Measurements from ENCODE around the gene CACNA1F.

The CACNA1F gene

DNA sequence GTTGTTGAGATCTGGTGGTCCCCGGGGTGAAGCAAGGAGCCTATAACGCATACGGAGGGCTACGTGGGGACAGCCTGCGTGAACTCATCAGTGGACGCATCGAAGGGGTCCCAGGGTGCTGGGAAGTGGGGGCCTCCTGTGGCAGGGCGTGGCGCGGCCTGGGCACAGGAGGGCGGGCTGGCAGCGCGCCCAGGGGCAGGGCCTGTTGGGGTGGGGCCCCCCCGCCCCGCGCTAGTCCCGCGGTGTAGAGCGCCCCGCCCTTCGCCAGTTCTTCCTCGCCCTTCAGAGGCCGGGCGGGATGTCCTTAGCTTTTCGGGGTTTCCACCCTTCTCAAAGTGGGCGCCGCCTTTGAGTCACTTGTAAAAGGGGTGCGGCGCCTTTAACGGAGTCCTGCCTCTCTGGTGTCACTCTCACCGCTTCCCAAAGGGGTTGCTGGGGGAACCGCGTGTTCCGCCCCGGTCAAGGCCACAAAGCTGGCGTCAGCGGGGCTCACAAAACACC is 60.8 kb downstream of the CACNA1F start:
- DNase-seq, result peak; percentile 77 to 80

DNA sequence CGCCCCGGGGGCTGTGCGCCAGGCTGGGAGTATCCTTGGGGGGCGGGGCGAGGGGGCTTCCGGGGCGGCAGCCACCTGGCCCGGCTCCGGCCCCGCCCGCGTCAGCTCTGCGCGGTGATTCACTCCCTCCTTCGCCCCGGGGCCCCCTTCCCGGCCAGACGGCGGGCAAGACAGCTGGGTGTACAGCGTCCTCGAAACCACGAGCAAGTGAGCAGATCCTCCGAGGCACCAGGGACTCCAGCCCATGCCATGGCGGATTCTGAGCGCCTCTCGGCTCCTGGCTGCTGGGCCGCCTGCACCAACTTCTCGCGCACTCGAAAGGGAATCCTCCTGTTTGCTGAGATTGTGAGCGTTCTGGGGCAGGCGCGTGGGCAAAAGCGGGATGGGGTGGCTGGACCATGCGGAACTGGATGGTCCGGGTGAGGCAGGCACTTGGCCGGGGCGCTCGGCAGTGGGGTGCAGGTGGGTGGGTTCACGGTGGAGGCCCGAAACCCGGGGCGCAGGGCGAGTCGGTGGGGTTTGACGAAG is 61.3 kb downstream of the CACNA1F start, which contains the start of gene PLP2:
TSS of gene PLP2 (plus strand) at position 147 of the 528 bp plus-strand sequence. CDS start at position 250, 103 bp downstream.
- DNase-seq, result peak; percentile 64 to 66

DNA sequence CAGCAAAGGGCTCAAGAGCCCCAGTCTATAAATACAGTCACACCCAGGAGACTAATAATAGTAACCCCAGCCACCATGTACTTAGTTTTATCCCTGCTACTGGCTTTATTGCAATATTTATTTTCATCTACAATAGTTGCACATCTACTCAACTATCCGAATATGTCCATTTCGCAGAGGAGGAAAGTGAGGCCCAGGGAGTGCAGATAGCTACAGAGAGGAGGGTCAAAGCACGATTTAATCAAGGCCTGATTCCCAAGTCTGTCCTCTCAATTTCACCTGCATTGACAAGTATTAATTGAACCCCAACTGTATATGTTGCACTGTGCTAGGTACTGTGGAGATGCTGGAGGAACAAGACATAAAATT is 65.4 kb downstream of the CACNA1F start:
- no peak for DNase-seq

DNA sequence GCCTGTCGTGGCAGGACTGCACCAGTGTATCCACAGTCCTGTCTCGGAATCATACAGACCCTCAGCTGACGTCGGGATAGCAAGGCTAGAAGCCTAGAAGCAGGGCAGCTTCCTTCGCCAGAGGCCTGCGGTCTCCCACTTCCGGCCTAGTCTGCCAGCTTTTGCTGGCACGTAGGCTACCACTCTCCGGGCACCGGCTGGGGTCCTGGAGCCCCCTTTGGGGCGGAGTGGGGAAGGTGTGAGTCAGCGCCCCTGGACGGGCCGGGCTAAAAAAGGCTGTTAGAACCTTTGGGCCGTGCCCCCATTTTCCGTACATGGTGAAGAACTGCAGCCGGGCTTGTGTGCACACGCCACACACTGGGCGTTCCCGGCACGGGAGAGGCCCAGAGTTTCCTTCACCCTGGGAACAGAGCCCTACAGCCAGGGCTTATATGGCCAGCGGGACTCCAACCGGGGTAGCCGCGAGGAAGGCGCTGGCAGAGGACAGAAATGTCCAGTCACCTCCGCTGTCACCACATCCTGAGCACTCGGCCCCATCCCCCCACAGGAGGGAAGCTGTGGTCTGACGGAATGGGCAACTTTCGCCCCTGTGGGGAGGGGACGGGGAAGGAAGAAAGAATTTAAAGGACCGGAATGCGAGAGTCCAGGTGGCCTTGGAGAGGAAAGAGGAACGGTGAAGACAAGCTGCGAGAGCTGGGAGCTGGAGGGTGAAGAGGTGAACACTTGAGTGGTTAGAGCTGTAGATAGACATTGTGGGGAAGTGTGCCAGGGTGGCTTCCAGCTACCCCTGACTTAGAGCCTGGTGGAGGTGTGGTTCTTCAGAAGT is 66.0 kb downstream of the CACNA1F start:
- peak; percentile 76 to 78 for DNase-seq

DNA sequence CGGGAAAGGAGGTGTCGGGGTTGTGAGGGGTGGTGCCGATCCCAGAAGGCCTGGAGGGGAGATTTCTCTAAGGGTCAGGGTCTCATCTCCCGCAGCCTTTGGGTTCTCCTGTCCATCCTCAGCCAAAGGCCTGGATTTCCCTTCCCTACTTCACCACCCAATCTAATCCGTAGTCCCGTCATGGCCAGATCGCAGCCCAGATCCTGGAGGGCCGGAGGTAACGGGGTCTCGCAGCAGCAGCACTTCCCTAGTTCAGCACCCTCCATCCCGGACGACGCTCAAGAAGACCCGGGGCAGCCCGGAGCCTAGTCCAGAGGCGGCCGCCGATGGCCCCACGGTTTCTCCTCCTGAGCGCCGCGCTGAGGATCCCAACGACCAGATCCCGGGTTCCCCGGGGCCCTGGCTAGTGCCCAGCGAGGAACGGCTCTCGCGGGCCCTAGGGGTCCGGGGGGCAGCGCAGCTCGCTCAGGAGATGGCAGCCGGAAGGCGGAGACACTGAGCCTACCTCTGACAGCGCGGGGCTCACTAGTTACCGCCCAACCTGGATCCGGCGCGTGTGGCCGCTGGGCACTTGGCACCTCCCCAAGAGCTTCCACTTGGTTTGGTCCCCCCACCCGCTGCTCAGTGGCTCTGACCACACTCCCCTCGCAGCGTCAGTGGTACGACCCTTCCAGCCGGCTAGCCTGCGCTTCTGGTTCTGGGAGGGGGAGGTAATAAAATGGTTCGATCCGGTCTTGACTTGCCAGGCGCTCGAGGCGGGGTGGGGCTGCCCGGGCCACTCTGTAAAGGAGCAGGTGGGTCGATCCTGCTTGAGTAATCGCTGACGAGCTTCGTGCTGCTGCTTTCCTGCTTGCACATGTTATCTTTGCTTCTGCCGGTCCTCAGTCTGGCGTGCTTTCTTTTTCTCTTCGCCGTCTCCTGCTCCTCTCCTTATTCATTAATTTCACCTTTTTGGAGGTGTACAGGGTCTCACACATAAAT is 66.9 kb downstream of the CACNA1F start:
- DNase-seq, result peak; percentile 83 to 85

DNA sequence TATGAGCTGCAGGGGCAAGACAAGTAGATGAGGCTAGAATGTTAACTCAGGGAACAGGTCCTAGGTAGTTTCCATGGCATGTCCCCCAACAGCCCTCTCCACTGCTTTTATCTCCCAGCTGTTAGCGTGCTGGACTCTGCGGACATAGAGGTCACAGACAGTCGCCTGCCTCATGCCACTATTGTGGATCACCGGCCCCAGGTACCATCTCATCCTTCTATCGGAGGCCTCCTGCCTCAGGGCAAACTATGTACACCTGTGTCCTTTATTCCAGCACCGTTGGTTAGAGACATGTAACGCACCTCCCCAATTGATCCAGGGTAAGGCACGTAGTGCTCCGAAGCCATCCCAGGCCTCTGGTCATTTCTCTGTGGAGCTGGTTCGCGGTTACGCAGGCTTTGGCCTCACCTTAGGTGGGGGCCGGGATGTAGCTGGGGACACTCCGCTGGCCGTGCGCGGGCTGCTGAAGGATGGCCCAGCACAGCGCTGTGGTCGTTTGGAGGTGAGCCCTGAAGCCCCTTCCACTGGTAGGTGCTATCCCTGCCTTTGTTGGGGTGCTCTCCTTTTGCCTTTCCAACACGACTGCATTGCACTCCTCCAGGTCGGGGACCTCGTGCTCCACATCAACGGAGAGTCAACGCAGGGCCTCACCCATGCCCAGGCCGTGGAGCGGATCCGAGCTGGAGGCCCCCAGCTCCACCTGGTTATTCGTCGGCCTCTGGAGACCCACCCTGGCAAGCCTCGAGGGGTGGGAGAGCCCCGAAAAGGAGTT is 68.4 kb downstream of the CACNA1F start:
- no peak for DNase-seq

DNA sequence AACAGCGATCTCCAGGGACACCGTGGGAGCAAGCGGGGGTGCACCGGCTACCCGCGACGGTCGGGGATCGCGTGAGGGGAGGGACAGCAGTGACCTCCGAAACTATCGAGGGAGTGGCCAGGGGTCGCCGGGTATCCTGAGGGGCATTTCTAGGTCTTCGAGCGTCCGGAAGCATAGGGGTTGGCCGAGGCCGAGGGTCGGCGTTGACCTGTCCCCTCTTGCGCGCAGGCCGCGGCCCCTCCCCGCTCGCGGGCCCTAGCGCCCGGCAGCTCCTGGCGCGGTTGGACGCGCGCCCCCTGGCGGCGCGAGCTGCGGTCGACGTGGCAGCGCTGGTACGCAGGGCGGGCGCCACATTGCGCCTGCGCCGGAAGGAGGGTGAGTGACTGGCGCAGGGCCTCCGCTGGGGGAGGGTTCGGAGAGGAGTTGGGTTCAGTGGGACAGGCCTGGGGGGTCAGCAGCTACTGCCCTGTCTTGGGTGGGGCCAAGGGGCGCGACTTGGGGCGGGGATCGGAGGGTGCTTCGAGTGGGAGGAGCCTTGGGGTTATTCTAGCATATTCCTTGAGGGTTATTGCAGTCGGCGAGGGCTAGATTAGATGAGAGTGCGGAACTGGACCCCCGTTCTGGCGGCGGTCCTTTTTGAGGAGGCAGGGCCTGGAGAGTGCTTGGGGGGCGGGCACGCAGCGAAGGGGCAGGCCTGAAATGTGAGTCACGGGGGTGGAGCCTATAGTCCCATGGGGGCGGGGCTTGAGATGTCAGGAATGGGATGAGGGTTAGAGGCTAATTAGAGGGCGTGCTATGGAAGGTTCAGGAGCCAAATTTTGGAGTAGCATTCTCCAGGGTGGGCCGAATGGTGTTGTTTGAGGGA is 69.4 kb downstream of the CACNA1F start:
- peak; percentile 87 for DNase-seq

DNA sequence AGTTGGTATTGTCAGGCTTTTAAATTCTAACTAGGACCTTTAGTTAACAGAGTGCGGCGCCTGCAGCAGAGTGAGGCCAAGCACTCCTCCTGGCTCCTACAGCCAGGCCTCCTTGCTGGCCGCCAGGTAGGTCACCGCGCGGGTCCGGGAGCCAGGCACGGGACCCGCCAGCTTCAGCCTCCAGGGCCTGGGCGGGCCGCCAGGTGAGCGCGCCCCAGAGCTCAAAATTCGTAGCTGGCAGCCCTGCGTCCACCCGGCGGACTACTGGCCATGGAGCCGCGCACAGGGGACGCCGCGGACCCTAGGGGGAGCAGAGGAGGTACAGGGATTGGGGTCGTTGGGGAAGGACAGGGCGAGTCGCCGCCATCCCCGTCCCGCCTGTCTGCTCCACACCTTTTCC is 70.5 kb downstream of the CACNA1F start, which contains the start of gene MAGIX:
TSS of gene MAGIX (plus strand) at position 139 of the 400 bp plus-strand sequence. CDS start at position 271, 132 bp downstream.
- no peak for DNase-seq

DNA sequence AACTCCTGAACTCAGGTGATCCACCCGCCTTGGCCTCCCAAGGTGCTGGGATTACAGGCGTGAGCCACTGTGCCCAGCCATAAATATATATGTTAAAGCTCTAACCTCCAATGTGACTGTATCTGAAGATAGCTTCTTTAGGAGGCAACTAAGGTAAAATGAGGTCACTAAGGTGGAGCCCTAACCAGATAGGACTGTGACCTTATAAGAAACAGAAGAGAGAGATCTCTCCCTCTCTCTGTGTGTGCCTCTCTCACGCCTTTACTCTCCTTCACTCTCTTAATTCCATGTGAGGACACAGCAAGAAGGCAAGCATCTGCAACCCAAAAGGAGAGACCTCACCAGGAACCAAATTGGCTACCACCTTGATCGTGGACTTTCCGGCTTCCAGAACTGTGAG is 71.5 kb downstream of the CACNA1F start:
- DNase-seq, result no peak

DNA sequence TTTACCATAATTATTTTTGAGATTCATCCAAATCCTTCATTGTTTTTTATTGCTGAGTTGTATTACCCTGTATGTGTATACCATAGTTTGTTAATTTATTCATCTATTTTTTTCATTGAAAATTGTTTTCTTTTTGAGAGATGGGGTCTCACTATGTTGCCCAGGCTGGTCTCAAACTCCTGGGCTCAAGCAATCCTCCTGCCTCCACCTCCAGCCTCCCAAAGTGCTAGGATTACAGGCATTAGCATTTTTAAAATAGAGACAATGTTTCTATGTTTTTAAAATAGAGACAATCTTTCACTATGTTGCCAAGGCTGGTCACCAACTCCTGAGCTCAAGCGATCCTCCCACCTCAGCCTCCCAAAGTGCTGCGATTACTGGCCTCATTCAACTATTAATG is 72.2 kb downstream of the CACNA1F start:
- no peak for DNase-seq

DNA sequence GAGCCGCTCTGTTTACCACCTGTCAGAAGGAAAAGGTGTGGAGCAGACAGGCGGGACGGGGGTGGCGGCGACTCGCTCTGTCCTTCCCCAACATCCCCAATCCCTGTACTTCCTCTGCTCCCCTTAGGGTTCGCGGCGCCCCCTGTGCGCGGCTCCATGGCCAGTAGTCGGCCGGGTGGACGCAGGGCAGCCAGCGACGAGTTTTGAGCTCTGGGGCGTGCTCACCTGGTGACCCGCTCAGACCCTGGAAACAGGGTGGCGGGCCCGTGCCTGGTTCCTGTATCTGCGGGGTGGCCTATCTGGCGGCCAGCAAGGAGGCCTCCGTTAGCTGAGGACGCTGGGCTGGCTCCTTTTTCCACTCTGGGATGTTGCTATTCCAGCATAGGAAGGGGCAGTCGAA is 75.9 kb downstream of the CACNA1F start:
- no peak for DNase-seq

DNA sequence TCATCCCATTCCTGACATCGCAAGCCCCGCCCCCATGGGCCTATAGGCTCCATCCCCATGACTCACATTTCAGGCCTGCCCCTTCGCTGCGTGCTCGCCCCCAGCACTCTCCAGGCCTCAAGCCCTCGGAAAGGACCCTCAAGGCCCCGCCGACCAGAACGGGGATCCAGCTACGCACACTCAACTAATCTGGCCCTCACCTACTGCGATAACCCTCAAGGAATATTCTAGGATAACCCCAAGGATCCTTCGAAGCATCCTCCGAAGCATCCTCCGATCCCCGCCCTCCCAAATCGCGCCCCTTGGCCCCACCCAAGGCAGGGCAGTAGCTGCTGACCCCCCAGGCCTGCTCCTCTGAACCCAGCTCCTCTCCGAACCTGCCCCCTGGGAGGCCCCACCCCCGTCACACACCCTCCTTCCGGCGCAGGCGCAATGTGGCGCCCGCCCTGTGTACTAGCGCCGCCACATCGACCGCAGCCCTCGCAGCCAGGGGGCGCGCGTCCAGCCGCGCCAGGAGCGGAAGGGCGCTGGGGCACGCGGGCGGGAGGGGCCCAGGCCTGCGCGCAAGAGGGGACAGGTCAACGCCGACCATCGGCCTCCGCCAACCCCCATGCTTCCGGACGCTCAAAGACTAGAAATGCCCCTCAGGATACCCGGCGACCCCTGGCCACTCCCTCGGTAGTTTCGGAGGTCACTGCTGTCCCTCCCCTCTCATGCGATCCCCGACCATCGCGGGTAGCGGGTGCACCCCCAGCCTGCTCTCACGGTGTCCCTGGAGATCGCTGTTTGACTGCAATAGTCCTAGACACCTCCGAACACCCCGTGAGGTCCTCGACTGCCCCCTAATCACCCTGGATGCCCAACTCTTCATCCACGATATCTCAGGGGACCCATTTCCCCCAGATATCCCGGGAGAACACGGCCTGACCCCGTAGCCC is 77.0 kb downstream of the CACNA1F start:
- peak; percentile 89 for DNase-seq

DNA sequence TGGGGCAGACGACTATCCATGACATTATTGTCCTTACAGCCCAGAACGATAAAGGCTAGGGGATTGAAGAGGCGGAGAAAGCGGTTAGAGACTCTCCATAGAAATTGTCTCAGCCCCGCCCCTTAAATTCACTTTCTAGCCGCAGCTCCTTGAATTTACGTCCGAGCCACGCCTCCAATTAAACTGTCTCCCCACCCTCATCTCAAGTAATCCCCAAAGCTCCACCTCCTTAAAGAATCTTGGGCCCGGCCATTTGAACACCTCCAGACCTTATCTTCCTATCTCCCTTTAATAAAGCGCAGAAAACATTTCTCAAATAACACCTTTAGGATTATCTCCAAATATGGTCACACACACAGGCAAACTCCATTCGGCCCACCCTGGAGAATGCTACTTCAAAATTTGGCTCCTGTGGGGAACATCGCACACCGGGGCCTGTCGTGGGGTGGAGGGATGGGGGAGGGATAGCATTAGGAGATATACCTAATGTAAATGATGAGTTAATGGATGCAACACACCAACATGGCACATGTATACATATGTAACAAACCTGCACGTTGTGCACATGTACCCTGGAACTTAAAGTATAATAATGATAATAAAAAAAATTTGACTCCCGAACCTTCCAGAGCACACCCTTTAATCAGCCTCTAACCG is 77.8 kb downstream of the CACNA1F start:
- peak; percentile 50 to 62 for DNase-seq
